K562 (cell line): ENCODE results near the gene NTM. TPM values are rescaled to one million over a fixed set of nuclear protein-coding genes. Genes with fewer than 3 reads are reported as not detected.

ENCODE experiments used
- ATAC-seq: fragments of 200-7000 bp; cut with Tn5 transposase; 3 replicates; pipeline ENCODE4 v1.9.1; 2020; ENCODE audit warnings: moderate library complexity
- BruUV-seq: library from RNA; stranded (reverse); fragments of 400-500 nt; replicated peaks from 2 replicates; lab custom pipeline; 2021; lab: Mats Ljungman, UMichigan
- CTCF ChIA-PET: fragments of 300-600 bp; formaldehyde crosslinking; extraction: SDS; loops from one replicate; lab custom pipeline; 2021; ENCODE audit warnings: low intra/inter-chr PET ratio; lab: Yijun Ruan, JAX
- POLR2A ChIA-PET: fragments of 300-600, 350-650 bp; sonication (Branson Sonifier 250); formaldehyde crosslinking; extraction: SDS; loops from one replicate; lab custom pipeline; 2021; ENCODE audit warnings: antibody characterized with exemption, inconsistent platforms; lab: Yijun Ruan, JAX
- DNase-seq, 4 experiments: peaks; one replicate each; pipeline versions ENCODE4 v3.0.0 to v3.0.0-alpha.2; 2011 to 2018; ENCODE audit warnings: low spot score in 3 of 4, mixed read lengths in 3 of 4; ENCODE audit errors: extremely low read depth in 1 of 4
- FAIRE-seq: peaks from 2 replicates; lab custom pipeline; 2011; peaks lifted over from hg19 to GRCh38; lab: Jason Lieb, UNC
- H2AFZ ChIP-seq: 2 replicates; pipeline ENCODE4 v1.6.0; 2011; ENCODE audit warnings: low read depth, low read length, control low read depth, inconsistent platforms
- H3K27ac ChIP-seq: fragments of 200-600 bp; 3 replicates; pipeline ENCODE4 v1.8.0; 2011; ENCODE audit warnings: low read depth, mild to moderate bottlenecking, control low read depth, inconsistent platforms, low read length, moderate library complexity, mixed read lengths; ENCODE audit errors: extremely low read depth
- H3K27me3 ChIP-seq, 2 experiments: fragments of 300-600 bp in 1 of 2; 2 replicates in 1 of 2; 3 replicates in 1 of 2; pipeline versions ENCODE4 v1.6.0 to v1.8.0; 2011; ENCODE audit warnings: inconsistent platforms in 2 of 2, low read length in 2 of 2, mild to moderate bottlenecking in 1 of 2, mixed read lengths in 1 of 2, moderate library complexity in 1 of 2; ENCODE audit not compliant: control insufficient read depth in 2 of 2, insufficient read depth in 2 of 2
- H3K36me3 ChIP-seq: fragments of 300-600 bp; 3 replicates; pipeline ENCODE4 v1.8.0; 2011; ENCODE audit warnings: mild to moderate bottlenecking, low read length, inconsistent platforms; ENCODE audit not compliant: control insufficient read depth, insufficient read depth
- H3K4me1 ChIP-seq, 2 experiments: fragments of 200-600 bp in 1 of 2; replicated peaks in 1 of 2; 2 replicates in 1 of 2; 3 replicates in 1 of 2; pipeline versions ENCODE4 v1.5.1 to v1.8.0; 2011; ENCODE audit warnings: inconsistent platforms in 2 of 2, low read length in 2 of 2, mild to moderate bottlenecking in 1 of 2, mixed read lengths in 1 of 2, moderate library complexity in 1 of 2; ENCODE audit not compliant: control insufficient read depth in 2 of 2, insufficient read depth in 2 of 2
- H3K4me2 ChIP-seq: 2 replicates; pipeline ENCODE4 v1.6.1; 2011; ENCODE audit warnings: low read length, control low read depth, inconsistent platforms, mixed read lengths; ENCODE audit not compliant: insufficient read depth
- H3K4me3 ChIP-seq: fragments of 200-600 bp; sonication (generic), shearing (Covaris generic); 2 replicates; pipeline ENCODE4 v1.5.1; 2016; ENCODE audit warnings: control low read depth, inconsistent platforms
- H3K79me2 ChIP-seq: fragments of 200-600 bp; 3 replicates; pipeline ENCODE4 v1.8.0; 2011; ENCODE audit warnings: low read length, inconsistent platforms; ENCODE audit not compliant: control insufficient read depth, insufficient read depth
- H3K9ac ChIP-seq, 2 experiments: 2 replicates each; pipeline versions ENCODE4 v1.6.0 to v1.6.1; 2011; ENCODE audit warnings: low read depth in 2 of 2, low read length in 2 of 2, control low read depth in 1 of 2, inconsistent platforms in 1 of 2, mild to moderate bottlenecking in 1 of 2, mixed read lengths in 1 of 2; ENCODE audit not compliant: insufficient read depth in 1 of 2
- H3K9me1 ChIP-seq: one replicate; pipeline ENCODE4 v1.6.0; 2011; ENCODE audit warnings: inconsistent platforms, mild to moderate bottlenecking, low read length, moderate library complexity; ENCODE audit not compliant: control insufficient read depth, insufficient read depth
- H3K9me3 ChIP-seq: replicated peaks from 2 replicates; pipeline ENCODE4 v1.5.1; 2011; ENCODE audit warnings: low read depth, low read length, inconsistent platforms; ENCODE audit not compliant: control insufficient read depth, insufficient read depth
- H4K20me1 ChIP-seq: replicated peaks from 2 replicates; pipeline ENCODE4 v1.6.1; 2011; ENCODE audit warnings: low read length, inconsistent platforms, mixed read lengths; ENCODE audit not compliant: control insufficient read depth, insufficient read depth
- CBFA2T3 ChIP-seq: fragments of 450-650 bp; IDR thresholded peaks from 2 replicates; pipeline ENCODE4 v1.6.1; 2017
- CCAR2 ChIP-seq: fragments of 200-400 bp; formaldehyde crosslinking; IDR thresholded peaks from 2 replicates; pipeline ENCODE4 v1.6.1; 2017; ENCODE audit warnings: mild to moderate bottlenecking, low read depth, low read length
- CHD1 ChIP-seq: fragments of 200-600 bp; sonication (generic); IDR thresholded peaks from one replicate; pipeline ENCODE4 v1.6.1; 2012; ENCODE audit warnings: mild to moderate bottlenecking, moderate library complexity, low read length, inconsistent platforms
- ETV5 ChIP-seq: sonication (generic); formaldehyde crosslinking; IDR thresholded peaks from 2 replicates; pipeline ENCODE4 v1.4.0; 2020; ENCODE audit warnings: low read depth, mild to moderate bottlenecking, missing genetic modification reagents
- GTF2F1 ChIP-seq: IDR thresholded peaks from 2 replicates; pipeline ENCODE4 v1.6.1; 2011; ENCODE audit warnings: low read depth, low read length, improper control_type of control experiment
- HIVEP1 ChIP-seq: fragments of 250-450 bp; sonication (Bioruptor Pico); IDR thresholded peaks from 2 replicates; pipeline ENCODE4 v1.4.0; 2020; ENCODE audit warnings: mild to moderate bottlenecking
- HSF4 ChIP-seq: fragments of 250-450 bp; sonication (Bioruptor Pico); IDR thresholded peaks from 2 replicates; pipeline ENCODE4 v2.1.2; 2022; ENCODE audit warnings: mild to moderate bottlenecking, moderate library complexity, borderline replicate concordance
- NFE2L1 ChIP-seq: fragments of 450-650 bp; IDR thresholded peaks from 2 replicates; pipeline ENCODE4 v1.6.1; 2016; ENCODE audit warnings: missing genetic modification characterization, low read depth, mild to moderate bottlenecking, missing compliant biosample characterization, moderate library complexity, borderline replicate concordance
- NFXL1 ChIP-seq: fragments of 450-650 bp; formaldehyde crosslinking; IDR thresholded peaks from 2 replicates; pipeline ENCODE4 v1.4.0; 2021; ENCODE audit warnings: mild to moderate bottlenecking
- NR0B1 ChIP-seq: fragments of 450-650 bp; IDR thresholded peaks from one replicate; pipeline ENCODE4 v1.6.1; 2018; ENCODE audit warnings: mild to moderate bottlenecking, moderate library complexity; ENCODE audit not compliant: partially characterized antibody
- PHF21A ChIP-seq: fragments of 450-650 bp; IDR thresholded peaks from 2 replicates; pipeline ENCODE4 v1.6.1; 2017; ENCODE audit warnings: low read depth, borderline replicate concordance
- POLR2AphosphoS2 ChIP-seq: IDR thresholded peaks from 2 replicates; pipeline ENCODE4 v1.6.1; 2012; ENCODE audit warnings: low read length, improper control_type of control experiment
- RBBP5 ChIP-seq: fragments of 200-600 bp; sonication (generic); IDR thresholded peaks from 2 replicates; pipeline ENCODE4 v1.6.1; 2012; ENCODE audit warnings: borderline replicate concordance, mild to moderate bottlenecking, low read length, control low read depth, inconsistent platforms; ENCODE audit not compliant: insufficient read depth, poor library complexity, severe bottlenecking
- STAG1 ChIP-seq: sonication (generic); formaldehyde crosslinking; IDR thresholded peaks from 2 replicates; pipeline ENCODE4 v1.5.0; 2020; ENCODE audit warnings: missing genetic modification reagents, borderline replicate concordance
- ZNF12 ChIP-seq: sonication (generic); formaldehyde crosslinking; IDR thresholded peaks from 2 replicates; pipeline ENCODE4 v1.4.0; 2020; ENCODE audit warnings: mild to moderate bottlenecking, missing genetic modification reagents
- ZNF253 ChIP-seq: fragments of 250-450 bp; sonication (Bioruptor Pico); conservative IDR thresholded peaks from 2 replicates; pipeline ENCODE4 v1.6.1; 2021; ENCODE audit warnings: mild to moderate bottlenecking
- ZNF274 ChIP-seq: IDR thresholded peaks from 2 replicates; pipeline ENCODE4 v1.6.1; 2011; ENCODE audit warnings: low read depth, mild to moderate bottlenecking, low read length, moderate library complexity, borderline replicate concordance
- ZNF384 ChIP-seq: IDR thresholded peaks from 2 replicates; pipeline ENCODE4 v1.6.1; 2012; ENCODE audit warnings: low read depth, low read length, improper control_type of control experiment
- ZNF740 ChIP-seq, 3 experiments: fragments of 200-800 bp in 1 of 3; sonication (Bioruptor generic) in 1 of 3; sonication (generic) in 1 of 3; formaldehyde crosslinking in 1 of 3; IDR thresholded peaks; 2 replicates each; pipeline versions ENCODE4 v1.6.1 to v1.8.0; 2016 to 2022; ENCODE audit warnings: mild to moderate bottlenecking in 2 of 3, missing compliant biosample characterization in 2 of 3, missing genetic modification characterization in 2 of 3, missing genetic modification reagents in 1 of 3
- WGBS: fragments of 100-300 bp; shearing (Covaris generic); methylation state at CpG from one replicate; pipeline ENCODE4 v1.1.6; 2016; ENCODE audit warnings: low coverage, mixed read lengths; ENCODE audit not compliant: insufficient coverage; ENCODE audit errors: missing lambda C conversion rate; 5-methylcytosine and 5-hydroxymethylcytosine counted together
- in situ Hi-C: fragments of 300-500 bp; cut with MboI; formaldehyde crosslinking; loops from 4 replicates; pipeline ENCODE4 v1.15.0; 2018; ENCODE audit warnings: inconsistent platforms, mixed read lengths
- intact Hi-C: fragments of 100-400 bp; cut with micrococcal nuclease; formaldehyde crosslinking; loops from 2 replicates; pipeline ENCODE4 v1.14.2; 2022
- polyA plus RNA-seq, 8 experiments: library from polyadenylated mRNA; depleted of rRNA in 4 of 8; stranded (reverse) in 5 of 8; unstranded in 3 of 8; fragments of >200 nt; fragmentation: Nextera tagmentation in 2 of 8; fragmentation: Illumina TruSeq in 1 of 8; extraction: Ambion mirVana in 2 of 8; extraction: Trizol in 1 of 8; gene quantifications; 2 replicates each; pipeline versions ENCODE4 v1.2.1 to v1.2.3, GENCODE V29; 2011 to 2014; ENCODE audit warnings: inconsistent platforms in 1 of 8, missing spikeins in 1 of 8
- total RNA-seq, 7 experiments: library from RNA; depleted of rRNA in 6 of 7; stranded (reverse); fragments of >200 nt in 6 of 7; fragmentation: Illumina TruSeq in 2 of 7; extraction: Trizol in 2 of 7; gene quantifications; 2 replicates each; pipeline versions ENCODE4 v1.2.1 to v1.2.3, GENCODE V29; 2011 to 2021; ENCODE audit warnings: low replicate concordance in 1 of 7

Gene NTM
- total and polyA plus RNA-seq, 9 of the 15 experiments (the other 6 are each of a cell fraction or from before 2014, with no cell fraction given) = not detected

GRCh38 chr11:131756479-131757110 lies 386.2 kb downstream of the NTM start (continued):
- no peak for TF ChIP-seq CCAR2
- TF ChIP-seq HIVEP1 (CRISPR knock-in tag) = no peak
- no peak for TF ChIP-seq GTF2F1
- TF ChIP-seq ZNF253 (CRISPR knock-in tag) = no peak
- TF ChIP-seq STAG1 = no peak
- TF ChIP-seq RBBP5 = no peak

GRCh38 chr11:131758726-131759125 lies 388.3 kb downstream of the NTM start:
- Histone ChIP-seq H3K27ac (no peak overlapping the region), H3K4me2 (no peak overlapping the region), H4K20me1 (no peaks in the 10 kb centered on the region), H3K27me3 (no peaks in the 10 kb centered on the region), H2AFZ (no peak overlapping the region), H3K4me3 (no peak overlapping the region), H3K36me3 (no peaks in the 10 kb centered on the region), H3K79me2 (no peaks in the 10 kb centered on the region), H3K4me1 (no peaks in the 10 kb centered on the region), H3K9me1 (no peaks in the 10 kb centered on the region), H3K9ac (no peak overlapping the region), H3K9me3 (no peaks in the 10 kb centered on the region)
- intact Hi-C loops = no loop called here
- 0% methylated on average over 7 of the region's 7 CpGs for WGBS
- ATAC-seq (no peak), DNase-seq (no peak), FAIRE-seq (no peak)
- CTCF ChIA-PET = no interaction called here
- in situ Hi-C loops = no loop called here
- POLR2A ChIA-PET = interaction anchor here (0.7 kb wide), 1 partner anchor 94 kb away, joined by 3 read pairs; no protein-coding TSS in a partner anchor
- no peak for TF ChIP-seq ZNF274
- TF ChIP-seq NFXL1 (CRISPR knock-in tag) = no peak
- TF ChIP-seq CBFA2T3 = no peak
- TF ChIP-seq NR0B1 = no peak
- no peak for TF ChIP-seq CHD1
- no peak for TF ChIP-seq PHF21A
- no peak for TF ChIP-seq HSF4
- TF ChIP-seq ETV5 (CRISPR knock-in tag) = no peak
- TF ChIP-seq ZNF740 (CRISPR knock-in tag; IDR thresholded peaks at IDR 0.05) = no peak
- TF ChIP-seq ZNF740 (tag; IDR thresholded peaks at IDR 0.05) = no peak
- no peak for TF ChIP-seq GTF2F1
- no peak for TF ChIP-seq ZNF384
- TF ChIP-seq NFE2L1 (tag) = no peak
- no peak for TF ChIP-seq POLR2AphosphoS2
- TF ChIP-seq ZNF12 = no peak
- no TSS peak for BruUV-seq
